ENCODE results near the gene STMN1.

STMN1 gene

DNA sequence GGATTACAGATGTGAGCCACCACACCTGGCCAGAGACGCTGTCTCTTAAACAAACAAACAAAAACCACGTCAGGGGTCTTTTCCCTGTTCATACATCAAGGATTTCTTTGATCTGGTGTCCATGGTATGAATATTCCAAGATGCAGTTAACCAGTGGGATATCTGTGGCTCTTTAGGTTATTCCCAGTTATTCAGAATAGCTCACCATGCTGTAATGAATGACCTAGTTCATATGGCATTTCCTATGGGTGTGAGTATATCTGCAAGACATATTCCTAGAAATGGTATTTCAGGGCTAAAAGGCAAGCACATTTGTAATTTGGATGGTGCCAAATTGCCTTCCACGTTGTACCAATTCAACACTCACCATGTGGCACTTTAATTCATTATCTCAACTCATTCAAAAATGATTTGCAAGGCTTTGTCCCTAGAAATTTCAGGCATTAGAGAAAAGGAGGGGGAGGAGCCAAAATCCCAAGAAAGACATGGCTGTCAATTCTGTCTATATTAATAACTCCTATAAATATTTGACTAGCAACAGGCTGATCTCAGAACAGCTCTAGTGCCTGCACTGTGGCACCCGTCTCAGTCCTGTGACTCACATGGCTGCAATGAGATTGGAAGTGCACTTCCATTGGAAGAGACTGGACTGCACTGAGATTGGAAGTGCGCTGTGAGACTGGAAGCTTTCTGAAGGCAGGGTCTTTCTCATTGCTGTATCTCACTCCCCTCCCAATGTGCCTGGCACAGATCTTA is 6.0 kb upstream of the STMN1 start:
- no peaks in the 10 kb centered on the region for H3K27me3 Mint-ChIP-seq
- H3K36me3 Mint-ChIP-seq (ENCODE audit: insufficient read depth), result no peaks in the 10 kb centered on the region
- no peak overlapping the region for H3K4me3 Mint-ChIP-seq
- H3K4me1 Mint-ChIP-seq (ENCODE audit: low read depth in 2 of 2), result peaks cover 1 to 3% of the 10 kb centered on the region in 2 donors
- DNase-seq (no peak), ATAC-seq (replicated peaks) (no peak)
- no peak overlapping the region for H3K27ac Mint-ChIP-seq
- H3K9me3 Mint-ChIP-seq, result no peaks in the 10 kb centered on the region

DNA sequence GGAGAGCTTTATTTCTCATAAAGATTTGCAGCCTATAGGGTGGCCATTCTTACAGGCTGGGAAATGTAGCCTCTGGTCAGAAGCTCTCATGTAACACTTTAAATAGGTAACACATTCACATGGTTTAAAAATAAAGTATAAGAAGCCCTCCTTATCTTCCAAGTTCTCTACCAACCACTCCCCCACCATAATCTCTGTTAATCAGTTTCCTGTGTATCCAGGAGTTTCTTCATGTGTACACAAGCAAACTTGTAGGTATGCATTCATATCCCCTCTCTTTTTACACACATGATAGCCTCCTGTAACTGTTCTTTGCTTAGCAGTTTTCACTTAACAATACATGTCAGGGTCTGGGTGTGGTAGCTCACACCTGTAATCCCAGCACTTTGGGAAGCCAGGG is 4.9 kb upstream of the STMN1 start:
- H3K9me3 Mint-ChIP-seq, result no peaks in the 10 kb centered on the region
- peaks cover 3 to 5% of the 10 kb centered on the region in 2 donors for H3K4me1 Mint-ChIP-seq (ENCODE audit: low read depth in 2 of 2)
- ATAC-seq (replicated peaks) (no peak), DNase-seq (no peak)
- no peak overlapping the region for H3K4me3 Mint-ChIP-seq
- H3K27ac Mint-ChIP-seq, result no peak overlapping the region
- no peaks in the 10 kb centered on the region for H3K36me3 Mint-ChIP-seq (ENCODE audit: insufficient read depth)
- H3K27me3 Mint-ChIP-seq, result no peaks in the 10 kb centered on the region

DNA sequence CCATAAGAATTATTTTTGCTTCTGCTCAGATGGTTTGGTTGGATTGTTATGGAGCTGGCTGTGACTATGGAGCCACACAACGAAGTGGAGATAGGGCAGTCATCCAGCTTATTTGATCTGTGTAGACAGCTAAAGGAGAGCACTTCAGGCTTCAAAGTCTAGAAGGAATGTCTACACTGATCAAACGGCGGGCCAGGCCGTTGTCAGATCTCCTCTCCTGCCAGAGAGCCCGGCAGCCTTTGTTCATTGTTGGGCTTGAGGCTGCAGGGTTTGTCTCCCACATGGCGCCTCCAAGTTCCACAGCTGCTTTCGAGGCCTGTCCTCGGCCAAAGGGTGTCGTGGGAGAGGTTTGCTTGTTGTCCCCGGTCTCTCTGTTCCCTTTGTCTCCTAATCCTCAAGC is 2.8 kb upstream of the STMN1 start:
- DNase-seq (no peak), ATAC-seq (replicated peaks) (no peak)
- Mint-ChIP-seq H3K36me3 (ENCODE audit: insufficient read depth) (no peaks in the 10 kb centered on the region), H3K27me3 (no peaks in the 10 kb centered on the region), H3K4me1 (ENCODE audit: low read depth in 2 of 2) (peaks cover 15 to 17% of the 10 kb centered on the region in 2 donors), H3K4me3 (no peak overlapping the region), H3K9me3 (no peaks in the 10 kb centered on the region), H3K27ac (peak overlapping the region in 1 of 2 donors; percentile 47)

DNA sequence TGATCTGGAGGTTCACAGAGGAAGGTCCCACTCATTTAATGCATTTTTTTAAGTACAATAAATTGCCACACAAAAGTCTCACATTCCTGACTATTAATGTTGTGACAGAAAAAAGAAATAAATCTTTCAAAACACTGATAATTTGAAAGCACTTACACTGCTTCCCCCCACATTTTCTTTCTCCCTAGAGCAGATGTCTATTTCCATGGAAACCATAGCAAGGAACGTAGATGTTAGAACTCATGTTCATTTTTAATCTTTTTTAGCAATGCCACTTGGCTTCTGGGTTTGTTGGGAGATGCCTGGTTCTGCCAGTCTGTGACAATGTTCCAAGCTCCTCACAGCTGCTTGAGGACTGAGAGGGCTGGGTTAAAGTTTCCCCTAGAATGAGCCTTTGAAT is 1.9 kb upstream of the STMN1 start:
- H3K27ac Mint-ChIP-seq, result no peak overlapping the region

DNA sequence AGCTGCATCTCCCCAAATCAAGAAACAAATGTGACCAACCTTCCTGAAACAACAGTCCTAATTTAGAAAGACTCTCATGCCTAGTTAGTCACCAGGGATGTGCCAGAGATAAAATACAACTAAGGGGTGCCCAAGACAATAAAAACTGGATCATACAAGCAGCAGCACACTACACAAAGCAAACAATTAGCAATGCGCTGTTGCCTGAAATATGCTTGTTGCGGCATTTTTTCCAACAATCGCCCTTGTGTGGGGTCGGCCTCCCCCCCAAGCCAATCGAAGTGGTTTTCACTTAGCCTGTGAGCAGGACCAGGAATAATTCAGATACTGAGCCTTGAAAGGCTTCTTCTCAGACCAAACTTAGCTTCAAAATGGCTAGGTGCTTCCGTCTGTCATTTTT is 1.4 kb upstream of the STMN1 start:
- ATAC-seq (replicated peaks), result no peak

More for the DNA sequence above, 1.9 kb upstream of the STMN1 start:
- no peak overlapping the region for H3K4me3 Mint-ChIP-seq
- H3K4me1 Mint-ChIP-seq (ENCODE audit: low read depth in 2 of 2), result peaks cover 15 to 17% of the 10 kb centered on the region in 2 donors
- no peaks in the 10 kb centered on the region for H3K9me3 Mint-ChIP-seq
- H3K27me3 Mint-ChIP-seq, result no peaks in the 10 kb centered on the region
- no peaks in the 10 kb centered on the region for H3K36me3 Mint-ChIP-seq (ENCODE audit: insufficient read depth)
- no peak for DNase-seq
- no peak for ATAC-seq (replicated peaks)

DNA sequence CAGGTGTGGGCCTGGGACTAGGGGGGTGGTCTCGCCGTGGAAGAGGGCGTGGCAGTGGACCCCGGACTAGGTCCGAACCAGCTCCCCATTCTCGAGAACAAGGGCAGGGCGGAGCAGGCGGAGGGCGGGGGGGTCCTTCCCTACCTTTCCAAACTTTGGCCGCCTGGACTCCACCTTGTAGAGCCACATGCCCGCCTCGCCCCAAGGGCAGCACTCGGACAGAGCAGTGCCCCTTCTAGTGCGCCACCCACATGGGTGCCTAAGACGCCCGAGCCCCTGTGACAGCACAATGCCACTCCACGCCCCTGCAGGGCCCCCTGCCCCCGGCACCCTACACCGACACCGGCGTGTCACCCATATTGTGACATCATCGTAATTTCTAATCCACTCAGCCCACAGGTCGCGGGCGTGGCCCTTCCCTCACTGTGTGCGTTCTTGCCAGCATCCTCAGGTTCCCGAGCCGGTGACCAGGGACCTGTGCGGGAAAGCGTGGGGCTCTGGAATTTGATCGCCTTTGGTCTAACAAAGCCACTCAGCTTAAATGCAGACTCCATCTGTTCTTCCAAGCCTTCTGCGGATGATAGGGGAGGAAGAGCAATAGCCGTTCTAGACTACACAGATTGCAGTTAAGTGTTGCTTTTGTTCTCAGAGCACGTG is 553 bp upstream of the STMN1 start:
- H3K9me3 Mint-ChIP-seq, result no peaks in the 10 kb centered on the region
- DNase-seq (peak in 1 of 3 experiments; percentile 8), ATAC-seq (replicated peaks) (no peak)
- peaks cover 15 to 17% of the 10 kb centered on the region in 2 donors for H3K4me1 Mint-ChIP-seq (ENCODE audit: low read depth in 2 of 2)
- no peaks in the 10 kb centered on the region for H3K36me3 Mint-ChIP-seq (ENCODE audit: insufficient read depth)
- H3K27me3 Mint-ChIP-seq, result no peaks in the 10 kb centered on the region
- peak overlapping the region; percentile 54 to 83 for H3K27ac Mint-ChIP-seq
- peak overlapping the region; percentile 82 to 96 for H3K4me3 Mint-ChIP-seq

More for the DNA sequence above, 1.4 kb upstream of the STMN1 start:
- Mint-ChIP-seq H3K9me3 (no peaks in the 10 kb centered on the region), H3K27me3 (no peaks in the 10 kb centered on the region), H3K4me3 (peak overlapping the region; percentile 82 to 96), H3K36me3 (ENCODE audit: insufficient read depth) (no peaks in the 10 kb centered on the region), H3K27ac (peak overlapping the region; percentile 54 to 83), H3K4me1 (ENCODE audit: low read depth in 2 of 2) (peaks cover 15 to 17% of the 10 kb centered on the region in 2 donors)
- DNase-seq, result no peak

DNA sequence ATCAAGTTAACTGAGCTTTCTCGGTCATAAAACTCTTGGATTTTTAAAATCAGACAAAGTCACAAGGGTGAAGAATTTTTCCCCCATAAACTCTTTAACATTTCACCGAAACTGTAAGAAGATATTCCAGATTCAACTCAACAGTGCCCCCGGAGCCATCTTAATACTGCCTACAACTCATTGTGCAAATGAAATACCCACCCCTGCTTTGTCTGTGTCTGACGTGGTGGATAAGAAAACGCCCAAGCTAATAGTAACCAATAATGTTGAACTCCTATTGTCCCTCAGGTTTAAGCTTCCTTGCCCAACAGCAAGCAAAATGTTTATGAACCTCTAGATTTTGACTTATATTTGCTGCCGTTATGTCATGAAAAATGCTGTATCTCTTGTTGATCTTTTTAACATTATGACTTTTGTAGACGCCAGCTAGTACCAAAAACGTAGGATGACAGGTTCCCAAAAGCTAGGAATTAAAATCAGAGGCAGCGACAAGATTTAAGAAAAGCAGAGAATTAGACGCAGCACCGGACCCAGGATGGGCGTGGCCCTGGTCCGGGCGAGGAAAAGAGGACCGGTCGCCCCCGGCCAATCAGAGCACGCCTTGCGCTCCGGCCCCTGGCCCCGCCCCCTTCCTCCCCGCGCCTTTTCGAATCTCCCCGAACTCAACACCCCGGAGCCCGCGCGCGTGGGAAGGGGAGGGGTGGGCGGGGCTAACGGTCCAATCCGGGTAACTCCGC is 1.1 kb downstream of the STMN1 start:
- no peaks in the 10 kb centered on the region for H3K27me3 Mint-ChIP-seq
- ATAC-seq (replicated peaks), result peak; percentile 68
- H3K4me1 Mint-ChIP-seq (ENCODE audit: low read depth in 2 of 2), result peaks cover 15 to 17% of the 10 kb centered on the region in 2 donors
- peak overlapping the region; percentile 82 to 96 for H3K4me3 Mint-ChIP-seq
- DNase-seq, result peak; percentile 71 to 78 (median 77)
- H3K9me3 Mint-ChIP-seq, result no peaks in the 10 kb centered on the region
- H3K27ac Mint-ChIP-seq, result peak overlapping the region; percentile 81 to 87
- H3K36me3 Mint-ChIP-seq (ENCODE audit: insufficient read depth), result peaks cover 6% of the 10 kb centered on the region

DNA sequence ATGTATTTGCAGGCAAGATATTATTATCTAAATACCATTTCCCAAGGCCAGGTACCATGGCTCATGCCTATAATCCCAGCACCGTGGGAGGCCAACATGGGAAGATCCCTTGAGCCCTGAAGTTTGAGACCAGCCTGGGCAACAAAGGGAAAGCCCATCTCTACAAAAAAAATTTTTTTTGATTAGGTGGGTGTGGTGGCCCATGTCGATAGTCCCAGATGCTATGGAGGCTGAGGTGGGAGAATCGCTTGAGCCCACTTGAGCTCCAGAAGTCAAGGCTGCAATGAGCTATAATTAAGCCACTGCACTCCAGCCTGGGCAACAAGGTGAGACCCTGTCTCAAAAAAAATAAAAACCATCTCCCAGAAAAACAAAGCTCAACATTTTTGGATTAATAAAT is 2.2 kb downstream of the STMN1 start:
- no peaks in the 10 kb centered on the region for H3K9me3 Mint-ChIP-seq
- DNase-seq (no peak), ATAC-seq (replicated peaks) (no peak)
- peaks cover 6% of the 10 kb centered on the region for H3K36me3 Mint-ChIP-seq (ENCODE audit: insufficient read depth)
- peak overlapping the region; percentile 82 to 96 for H3K4me3 Mint-ChIP-seq
- no peaks in the 10 kb centered on the region for H3K27me3 Mint-ChIP-seq
- peak overlapping the region in 1 of 2 donors; percentile 87 for H3K27ac Mint-ChIP-seq
- peaks cover 15 to 17% of the 10 kb centered on the region in 2 donors for H3K4me1 Mint-ChIP-seq (ENCODE audit: low read depth in 2 of 2)

DNA sequence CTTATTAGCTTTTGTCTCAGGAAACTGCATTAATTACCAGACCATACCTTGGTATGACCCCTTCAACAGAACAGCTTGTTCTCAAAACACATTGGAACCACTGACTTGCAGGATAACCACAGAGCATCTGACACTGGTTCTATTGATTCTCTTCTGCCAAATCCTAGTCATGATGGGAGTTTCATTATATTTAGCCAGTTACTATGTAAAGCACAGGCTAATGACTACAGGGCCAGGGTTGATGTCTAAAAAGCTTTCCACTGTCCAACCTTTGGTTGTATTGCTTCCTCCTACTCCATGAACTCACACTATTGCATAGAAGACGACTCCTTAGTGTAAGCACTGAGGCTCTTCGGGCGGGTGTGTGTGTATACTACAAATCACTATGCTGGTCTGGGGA is 3.8 kb downstream of the STMN1 start:
- H3K27me3 Mint-ChIP-seq, result no peaks in the 10 kb centered on the region
- peaks cover 6% of the 10 kb centered on the region for H3K36me3 Mint-ChIP-seq (ENCODE audit: insufficient read depth)
- no peak for DNase-seq
- no peak for ATAC-seq (replicated peaks)
- H3K4me1 Mint-ChIP-seq (ENCODE audit: low read depth in 2 of 2), result peaks cover 13 to 17% of the 10 kb centered on the region in 2 donors
- no peaks in the 10 kb centered on the region for H3K9me3 Mint-ChIP-seq
- no peak overlapping the region for H3K27ac Mint-ChIP-seq
- H3K4me3 Mint-ChIP-seq, result no peak overlapping the region

DNA sequence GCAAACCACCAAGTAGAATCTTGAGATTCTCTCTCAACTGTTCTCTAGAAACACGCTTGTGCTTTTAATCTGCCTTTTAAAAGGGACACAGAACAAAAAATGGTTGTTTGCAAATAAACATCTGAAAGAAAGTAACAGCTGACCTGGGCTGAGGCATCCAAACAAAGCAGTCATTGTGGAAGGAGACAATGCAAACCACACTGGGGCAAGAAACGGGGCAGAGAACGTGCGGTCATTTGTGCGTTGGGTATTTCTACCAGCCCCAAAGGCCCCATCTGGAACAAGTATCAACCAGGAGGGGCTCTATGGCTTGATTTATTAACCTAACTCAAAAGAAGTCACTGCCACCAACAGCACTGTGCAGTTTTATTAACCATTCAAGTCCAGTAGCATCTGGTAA is 6.0 kb downstream of the STMN1 start:
- H3K27ac Mint-ChIP-seq, result no peak overlapping the region
- ATAC-seq (replicated peaks) (no peak), DNase-seq (no peak)
- H3K9me3 Mint-ChIP-seq, result no peaks in the 10 kb centered on the region
- no peak overlapping the region for H3K4me3 Mint-ChIP-seq
- no peaks in the 10 kb centered on the region for H3K27me3 Mint-ChIP-seq
- H3K4me1 Mint-ChIP-seq (ENCODE audit: low read depth in 2 of 2), result peaks cover 17% of the 10 kb centered on the region in 2 donors
- H3K36me3 Mint-ChIP-seq (ENCODE audit: insufficient read depth), result peaks cover 7% of the 10 kb centered on the region

DNA sequence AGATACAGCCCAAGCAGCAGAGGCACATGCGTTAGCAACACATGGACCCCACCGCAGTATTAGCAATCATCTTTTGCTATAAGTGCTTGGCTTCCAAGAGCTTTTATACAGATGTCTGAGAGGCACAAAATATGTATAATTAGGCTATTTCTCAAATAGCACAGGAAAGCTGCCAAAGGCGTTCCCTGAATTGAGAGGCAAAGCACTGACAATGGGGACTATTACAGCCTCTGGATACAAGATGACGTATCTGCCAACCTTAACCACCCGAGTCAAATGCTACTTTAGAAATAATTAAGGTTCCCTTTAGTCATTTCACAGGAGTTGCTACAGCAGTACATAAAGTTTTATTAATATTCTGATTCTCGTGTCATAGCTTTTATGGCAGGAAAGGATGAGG is 6.4 kb downstream of the STMN1 start:
- peaks cover 8% of the 10 kb centered on the region for H3K36me3 Mint-ChIP-seq (ENCODE audit: insufficient read depth)

DNA sequence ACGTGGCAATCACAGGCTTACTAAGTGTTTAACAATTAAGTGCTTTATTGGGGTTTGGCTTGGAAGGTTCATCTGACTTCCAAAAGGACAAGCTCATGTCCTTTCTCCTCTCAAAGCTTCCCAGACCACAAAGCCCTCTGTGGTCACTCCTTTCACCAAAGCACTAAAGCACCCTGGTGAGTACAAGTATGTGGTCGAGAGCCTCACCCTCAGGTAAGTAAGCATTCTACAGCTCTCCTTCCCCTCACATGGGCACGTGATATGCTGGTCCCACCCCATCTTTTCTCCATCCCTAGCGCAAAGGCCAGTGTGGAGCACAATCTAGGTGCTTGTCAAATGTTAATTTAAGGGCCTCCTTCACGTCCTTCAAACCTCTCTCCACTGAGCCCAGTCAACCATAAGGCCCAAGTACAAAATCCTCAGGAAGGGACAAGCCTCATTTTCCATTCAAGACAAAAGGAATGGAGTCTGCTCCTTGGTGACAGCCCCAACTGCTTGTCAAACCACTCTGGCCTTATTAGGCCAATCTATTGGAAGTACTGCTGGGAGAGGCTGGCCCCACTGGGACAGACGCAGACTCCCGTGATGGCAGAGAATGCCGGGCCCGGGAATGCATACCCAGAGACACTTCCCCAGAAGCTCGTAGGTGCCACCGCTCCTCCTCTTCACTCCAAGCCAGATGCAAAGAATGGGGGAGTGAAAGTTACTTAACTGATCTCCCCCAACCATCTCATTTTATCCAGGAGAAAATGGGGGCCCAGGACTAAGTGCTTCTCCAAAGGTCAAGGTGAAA is 7.8 kb downstream of the STMN1 start:
- DNase-seq (no peak), ATAC-seq (replicated peaks) (no peak)
- Mint-ChIP-seq H3K9me3 (no peaks in the 10 kb centered on the region), H3K36me3 (ENCODE audit: insufficient read depth) (peaks cover 8% of the 10 kb centered on the region), H3K4me3 (no peak overlapping the region), H3K4me1 (ENCODE audit: low read depth in 2 of 2) (peaks cover 8 to 9% of the 10 kb centered on the region in 2 donors), H3K27me3 (no peaks in the 10 kb centered on the region), H3K27ac (no peak overlapping the region)

More for the DNA sequence above, 6.4 kb downstream of the STMN1 start:
- ATAC-seq (replicated peaks), result no peak
- Mint-ChIP-seq H3K4me3 (no peak overlapping the region), H3K4me1 (ENCODE audit: low read depth in 2 of 2) (peaks cover 15% of the 10 kb centered on the region in 2 donors), H3K9me3 (no peaks in the 10 kb centered on the region), H3K27me3 (no peaks in the 10 kb centered on the region), H3K27ac (no peak overlapping the region)
- no peak for DNase-seq

DNA sequence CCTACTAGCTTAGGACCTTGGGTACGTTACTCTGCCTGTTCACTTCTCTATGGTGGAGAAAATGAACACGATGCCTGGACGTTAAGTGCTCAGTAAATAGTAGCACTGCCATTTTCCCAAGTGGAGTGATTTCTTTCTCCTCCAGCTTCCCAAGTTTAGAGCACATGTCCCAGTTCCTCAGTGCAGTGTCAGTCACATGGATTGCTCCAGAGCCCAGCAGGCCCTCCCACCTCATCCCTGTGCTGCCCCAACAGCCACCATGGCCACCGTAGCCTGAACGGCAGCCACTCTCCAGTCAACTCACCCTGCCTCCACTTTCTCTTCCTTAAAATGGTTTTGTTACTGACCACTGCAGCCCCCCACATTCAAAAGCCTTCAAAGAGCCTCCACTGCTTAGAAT is 8.5 kb downstream of the STMN1 start:
- H3K36me3 Mint-ChIP-seq (ENCODE audit: insufficient read depth), result peaks cover 8% of the 10 kb centered on the region
- no peaks in the 10 kb centered on the region for H3K9me3 Mint-ChIP-seq
- ATAC-seq (replicated peaks) (no peak), DNase-seq (no peak)
- H3K4me3 Mint-ChIP-seq, result no peak overlapping the region
- H3K4me1 Mint-ChIP-seq (ENCODE audit: low read depth in 2 of 2), result peaks cover 8 to 9% of the 10 kb centered on the region in 2 donors
- H3K27me3 Mint-ChIP-seq, result no peaks in the 10 kb centered on the region
- H3K27ac Mint-ChIP-seq, result no peak overlapping the region

All from effector memory CD8-positive, alpha-beta T cell (primary cell).